NCI-H128 (cell line): ENCODE data around the gene DDR1.
A peak's percentile ranks its signal among the peaks of the same experiment; 100 is the strongest.

Experiments used
- DNase-seq: peaks from one replicate; lab custom pipeline; 2025; ENCODE audit not compliant: unreplicated experiment; lab: John Stamatoyannopoulos, UW

DDR1 gene

GRCh38 chr6:30880698-30881252, 3.5 kb upstream of the DDR1 start:
- peak; percentile 10 for DNase-seq

- no peak for DNase-seq
Measured at GRCh38 chr6:30881392-30882203, 2.7 kb upstream of the DDR1 start.

GRCh38 chr6:30882204-30882758, 2.0 kb upstream of the DDR1 start:
- no peak for DNase-seq

GRCh38 chr6:30882759-30883684, 1.3 kb upstream of the DDR1 start:
- DNase-seq = peak; percentile 2

- no peak for DNase-seq
Measured at GRCh38 chr6:30884521-30885480, 482 bp downstream of the DDR1 start.

- peak; percentile 14 for DNase-seq
Measured at GRCh38 chr6:30885481-30885998, 1.2 kb downstream of the DDR1 start.

GRCh38 chr6:30885999-30886896, 1.9 kb downstream of the DDR1 start:
- DNase-seq = peak; percentile 72

- no peak for DNase-seq
Measured at GRCh38 chr6:30886897-30887255, 2.6 kb downstream of the DDR1 start.

GRCh38 chr6:30887901-30888815, 3.8 kb downstream of the DDR1 start:
- DNase-seq = no peak

- DNase-seq = no peak
Measured at GRCh38 chr6:30888816-30889495, 4.6 kb downstream of the DDR1 start.

GRCh38 chr6:30889496-30889885, 5.2 kb downstream of the DDR1 start:
- DNase-seq = no peak

- no peak for DNase-seq
Measured at GRCh38 chr6:30889921-30890645, 5.8 kb downstream of the DDR1 start.

- DNase-seq = no peak
Measured at GRCh38 chr6:30890646-30891449, 6.5 kb downstream of the DDR1 start.

- no peak for DNase-seq
Measured at GRCh38 chr6:30891450-30891723, 7.1 kb downstream of the DDR1 start.

- no peak for DNase-seq
Measured at GRCh38 chr6:30891816-30892538, 7.7 kb downstream of the DDR1 start.
